H9 (cell line): ENCODE measurements around the gene METTL27. TPM values are rescaled to one million over a fixed set of nuclear protein-coding genes. Genes with fewer than 3 reads are reported as not detected.

Source experiments
- DNase-seq: peaks from one replicate; pipeline ENCODE4 v3.0.0-alpha.2; 2017
- H2AFZ ChIP-seq: one replicate; pipeline ENCODE4 v1.6.1; 2013; ENCODE audit warnings: mild to moderate bottlenecking, low read length, control low read depth, moderate library complexity
- H2AK5ac ChIP-seq: 2 replicates; pipeline ENCODE4 v1.6.1; 2013; ENCODE audit warnings: low read length, control low read depth, mixed read lengths; ENCODE audit not compliant: insufficient read length
- H2BK120ac ChIP-seq: one replicate; pipeline ENCODE4 v1.6.1; 2013; ENCODE audit warnings: low read depth, mild to moderate bottlenecking, low read length, control low read depth, inconsistent platforms; ENCODE audit not compliant: poor library complexity, severe bottlenecking
- H2BK12ac ChIP-seq: 2 replicates; pipeline ENCODE4 v1.6.1; 2013; ENCODE audit warnings: low read length, control low read depth, mixed read lengths, low read depth; ENCODE audit not compliant: insufficient read length
- H2BK15ac ChIP-seq: 2 replicates; pipeline ENCODE4 v1.6.1; 2013; ENCODE audit warnings: low read depth, low read length, control low read depth
- H2BK20ac ChIP-seq: one replicate; pipeline ENCODE4 v1.6.1; 2013; ENCODE audit warnings: low read depth, mild to moderate bottlenecking, low read length, control low read depth, inconsistent platforms; ENCODE audit not compliant: poor library complexity, severe bottlenecking
- H2BK5ac ChIP-seq: 2 replicates; pipeline ENCODE4 v1.6.1; 2013; ENCODE audit warnings: low read length, control low read depth, mixed read lengths; ENCODE audit not compliant: insufficient read length
- H3K14ac ChIP-seq: 2 replicates; pipeline ENCODE4 v1.6.1; 2013; ENCODE audit warnings: low read length, control low read depth; ENCODE audit not compliant: insufficient read depth
- H3K18ac ChIP-seq: 2 replicates; pipeline ENCODE4 v1.6.1; 2013; ENCODE audit warnings: low read depth, mild to moderate bottlenecking, mixed read lengths, low read length, control low read depth; ENCODE audit not compliant: insufficient read length
- H3K23ac ChIP-seq: 2 replicates; pipeline ENCODE4 v1.6.1; 2013; ENCODE audit warnings: low read length, control low read depth, mixed read lengths, low read depth; ENCODE audit not compliant: insufficient read length
- H3K23me2 ChIP-seq: 2 replicates; pipeline ENCODE4 v1.6.1; 2013; ENCODE audit warnings: low read depth, mild to moderate bottlenecking, mixed read lengths, low read length, control low read depth; ENCODE audit not compliant: insufficient read length, poor library complexity, severe bottlenecking
- H3K27ac ChIP-seq: 2 replicates; pipeline ENCODE4 v1.5.1; 2013; ENCODE audit warnings: low read length, control low read depth, mixed read lengths, low read depth; ENCODE audit not compliant: insufficient read length
- H3K27me3 ChIP-seq: 2 replicates; pipeline ENCODE4 v1.6.1; 2013; ENCODE audit warnings: low read length, control low read depth, inconsistent platforms; ENCODE audit not compliant: insufficient read depth
- H3K4ac ChIP-seq: 2 replicates; pipeline ENCODE4 v1.6.1; 2013; ENCODE audit warnings: low read depth, mild to moderate bottlenecking, control low read depth, inconsistent platforms, low read length, moderate library complexity
- H3K4me1 ChIP-seq: 2 replicates; pipeline ENCODE4 v1.6.1; 2013; ENCODE audit warnings: low read length, control low read depth, inconsistent platforms; ENCODE audit not compliant: insufficient read depth
- H3K4me2 ChIP-seq: 2 replicates; pipeline ENCODE4 v1.6.1; 2013; ENCODE audit warnings: low read length, control low read depth, mixed read lengths; ENCODE audit not compliant: insufficient read length, insufficient read depth
- H3K56ac ChIP-seq: 2 replicates; pipeline ENCODE4 v1.6.1; 2013; ENCODE audit warnings: low read depth, mild to moderate bottlenecking, mixed read lengths, low read length, control low read depth; ENCODE audit not compliant: insufficient read length
- H3K79me1 ChIP-seq: 2 replicates; pipeline ENCODE4 v1.6.1; 2013; ENCODE audit warnings: low read depth, mild to moderate bottlenecking, moderate library complexity, low read length, control low read depth, inconsistent platforms; ENCODE audit not compliant: insufficient read depth, poor library complexity, severe bottlenecking
- H3K79me2 ChIP-seq: 2 replicates; pipeline ENCODE4 v1.6.1; 2013; ENCODE audit warnings: low read length, control low read depth, inconsistent platforms; ENCODE audit not compliant: insufficient read depth
- H3K9ac ChIP-seq: 2 replicates; pipeline ENCODE4 v1.6.1; 2013; ENCODE audit warnings: low read length, control low read depth, mixed read lengths; ENCODE audit not compliant: insufficient read length; ENCODE audit errors: extremely low read depth
- H3K9me3 ChIP-seq: one replicate; pipeline ENCODE4 v1.6.1; 2013; ENCODE audit warnings: low read depth, low read length, inconsistent platforms; ENCODE audit not compliant: control insufficient read depth
- H3T11ph ChIP-seq: one replicate; pipeline ENCODE4 v1.6.1; 2013; ENCODE audit warnings: mild to moderate bottlenecking, low read length, control low read depth, inconsistent platforms
- H4K20me1 ChIP-seq: one replicate; pipeline ENCODE4 v1.6.1; 2013; ENCODE audit not compliant: control insufficient read depth, insufficient read length, insufficient read depth
- H4K5ac ChIP-seq: 2 replicates; pipeline ENCODE4 v1.6.1; 2013; ENCODE audit warnings: low read depth, mild to moderate bottlenecking, mixed read lengths, low read length, control low read depth; ENCODE audit not compliant: insufficient read length
- H4K8ac ChIP-seq: replicated peaks from 2 replicates; pipeline ENCODE4 v1.6.1; 2013; ENCODE audit warnings: low read length, control low read depth, mixed read lengths, low read depth; ENCODE audit not compliant: insufficient read length
- H4K91ac ChIP-seq: 2 replicates; pipeline ENCODE4 v1.6.1; 2013; ENCODE audit warnings: low read depth, mild to moderate bottlenecking, moderate library complexity, mixed read lengths, low read length, control low read depth; ENCODE audit not compliant: insufficient read length
- H3K27ac Mint-ChIP-seq, 3 experiments: 2 replicates in 2 of 3; 3 replicates in 1 of 3; pipeline ENCODE4 v1.8.0; 2020 to 2021; ENCODE audit warnings: mixed read lengths in 3 of 3, mild to moderate bottlenecking in 1 of 3, moderate library complexity in 1 of 3
- H3K27me3 Mint-ChIP-seq: 2 replicates; pipeline ENCODE4 v1.8.0; 2021; ENCODE audit warnings: low read depth, mild to moderate bottlenecking, moderate library complexity, mixed read lengths
- H3K36me3 Mint-ChIP-seq, 3 experiments: 2 replicates in 2 of 3; 3 replicates in 1 of 3; pipeline ENCODE4 v1.8.0; 2020 to 2021; ENCODE audit warnings: low read depth in 3 of 3, mixed read lengths in 3 of 3; ENCODE audit not compliant: insufficient read depth in 1 of 3
- H3K4me1 Mint-ChIP-seq, 2 experiments: 2 replicates each; pipeline ENCODE4 v1.8.0; 2020; ENCODE audit warnings: mixed read lengths in 2 of 2
- H3K4me3 Mint-ChIP-seq, 2 experiments: 2 replicates in 1 of 2; 3 replicates in 1 of 2; pipeline ENCODE4 v1.8.0; 2020 to 2021; ENCODE audit warnings: mild to moderate bottlenecking in 2 of 2, mixed read lengths in 2 of 2, moderate library complexity in 1 of 2
- H3K9me3 Mint-ChIP-seq, 2 experiments: 2 replicates in 1 of 2; 3 replicates in 1 of 2; pipeline ENCODE4 v1.8.0; 2020; ENCODE audit warnings: mild to moderate bottlenecking in 2 of 2, mixed read lengths in 2 of 2, moderate library complexity in 1 of 2
- CTCF ChIP-seq: fragments of 200-600 bp; sonication (generic); conservative IDR thresholded peaks from 3 replicates; pipeline ENCODE4 v1.8.0; 2021; ENCODE audit warnings: antibody characterized with exemption, mild to moderate bottlenecking
- WGBS: extraction: QIAGEN DNeasy Blood & Tissue Kit; methylation state at CpG from one replicate; pipeline ENCODE4 v1.1.7; 2013; ENCODE audit warnings: missing lambda C conversion rate, low lambda C conversion rate, mixed read lengths; ENCODE audit not compliant: insufficient read length; ENCODE audit errors: extremely low coverage; 5-methylcytosine and 5-hydroxymethylcytosine counted together
- total RNA-seq: library from RNA; stranded (reverse); gene quantifications from 2 replicates; pipeline ENCODE4 v1.2.1, GENCODE V29; 2021

METTL27 gene
- total RNA-seq, 1 experiment from 2014 or later = 13.5 TPM

DNA sequence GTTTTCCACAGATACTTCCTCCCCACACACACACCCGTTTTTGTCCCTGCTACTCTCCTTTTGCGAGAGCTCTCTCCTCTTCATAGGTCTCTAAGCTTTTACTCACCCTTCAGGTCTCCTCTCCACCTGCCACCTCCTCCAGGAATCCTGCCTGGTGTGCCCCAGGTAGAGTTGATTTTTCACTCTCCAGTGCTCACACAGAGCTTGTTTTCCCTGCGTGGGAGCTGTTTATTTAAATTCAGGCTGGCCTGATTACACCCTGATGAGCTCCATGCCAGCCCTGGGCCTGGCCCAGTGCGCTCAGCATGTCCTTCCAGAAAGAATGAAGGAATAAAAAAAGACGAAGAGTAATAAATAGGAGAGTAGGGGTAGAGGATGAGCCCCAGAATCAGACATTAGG is 19.1 kb downstream of the METTL27 start:
- no peaks in the 10 kb centered on the region for H3K79me1 ChIP-seq
- peak overlapping the region in 1 of 3 experiments; percentile 6; a peak in 1 of 7 replicates for H3K27ac Mint-ChIP-seq
- no peak for DNase-seq
- no peak overlapping the region for H3K27ac ChIP-seq
- H3K4me1 Mint-ChIP-seq = peaks cover 31 to 37% of the 10 kb centered on the region in 2 experiments
- H3K4ac ChIP-seq = no peak overlapping the region
- no peak overlapping the region for H2BK5ac ChIP-seq
- no peak overlapping the region for H3K18ac ChIP-seq
- H2AK5ac ChIP-seq = no peak overlapping the region
- H3K4me2 ChIP-seq = no peak overlapping the region
- TF ChIP-seq CTCF = no peak
- H3K4me1 ChIP-seq = peaks cover 2% of the 10 kb centered on the region; the same call in 1 of the 2 replicates
- no peak overlapping the region for H3K23ac ChIP-seq
- H3K9me3 ChIP-seq = no peaks in the 10 kb centered on the region
- no peaks in the 10 kb centered on the region for H3K27me3 ChIP-seq
- H3K56ac ChIP-seq = no peak overlapping the region
- no peaks in the 10 kb centered on the region for H3K36me3 Mint-ChIP-seq
- no peak overlapping the region for H4K5ac ChIP-seq
- H2BK20ac ChIP-seq = no peak overlapping the region
- no peaks in the 10 kb centered on the region for H3K23me2 ChIP-seq
- no peak overlapping the region for H2BK12ac ChIP-seq
- no peaks in the 10 kb centered on the region for H3K9me3 Mint-ChIP-seq
- no CpG with 5 or more reads among the region's 5 CpGs for WGBS
- H3T11ph ChIP-seq = no peak overlapping the region
- no peak overlapping the region for H2BK15ac ChIP-seq
- H4K91ac ChIP-seq = no peak overlapping the region
- H3K14ac ChIP-seq = no peak overlapping the region
- no peak overlapping the region for H4K8ac ChIP-seq
- no peak overlapping the region for H2AFZ ChIP-seq
- H3K27me3 Mint-ChIP-seq = peaks cover 25% of the 10 kb centered on the region
- no peaks in the 10 kb centered on the region for H3K79me2 ChIP-seq
- no peak overlapping the region for H2BK120ac ChIP-seq
- no peaks in the 10 kb centered on the region for H4K20me1 ChIP-seq
- H3K4me3 Mint-ChIP-seq = no peak overlapping the region
- no peak overlapping the region for H3K9ac ChIP-seq
